GM12801 (cell line): ENCODE data around the gene ALPI.

Experiments
- TF ChIP-seq, protein P1 (sequence below): IDR thresholded peaks from one replicate; pipeline ENCODE4 v1.5.1; 2011; ENCODE audit warnings: control low read depth; ENCODE audit not compliant: insufficient read length; ENCODE audit errors: extremely low read depth

The ALPI gene

DNA sequence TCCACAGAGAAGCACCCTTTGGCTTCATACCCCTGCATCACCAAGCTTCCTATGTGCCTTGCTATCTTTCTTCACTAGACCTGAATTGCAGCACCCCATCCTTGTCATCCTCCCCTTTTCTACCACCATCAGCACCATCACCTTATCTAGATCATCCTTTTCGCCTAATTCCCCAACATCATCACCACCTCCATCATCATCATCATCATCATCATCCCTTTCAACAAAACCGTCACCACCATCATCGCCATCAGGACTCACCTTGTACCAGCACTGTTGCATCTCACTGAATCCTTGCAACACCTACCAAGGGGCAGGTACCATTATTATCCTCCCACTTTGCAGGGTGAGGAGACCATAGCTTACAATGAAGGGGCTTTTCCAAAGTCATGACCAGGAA is 42.5 kb downstream of the ALPI start:
- TF ChIP-seq, protein P1, sequence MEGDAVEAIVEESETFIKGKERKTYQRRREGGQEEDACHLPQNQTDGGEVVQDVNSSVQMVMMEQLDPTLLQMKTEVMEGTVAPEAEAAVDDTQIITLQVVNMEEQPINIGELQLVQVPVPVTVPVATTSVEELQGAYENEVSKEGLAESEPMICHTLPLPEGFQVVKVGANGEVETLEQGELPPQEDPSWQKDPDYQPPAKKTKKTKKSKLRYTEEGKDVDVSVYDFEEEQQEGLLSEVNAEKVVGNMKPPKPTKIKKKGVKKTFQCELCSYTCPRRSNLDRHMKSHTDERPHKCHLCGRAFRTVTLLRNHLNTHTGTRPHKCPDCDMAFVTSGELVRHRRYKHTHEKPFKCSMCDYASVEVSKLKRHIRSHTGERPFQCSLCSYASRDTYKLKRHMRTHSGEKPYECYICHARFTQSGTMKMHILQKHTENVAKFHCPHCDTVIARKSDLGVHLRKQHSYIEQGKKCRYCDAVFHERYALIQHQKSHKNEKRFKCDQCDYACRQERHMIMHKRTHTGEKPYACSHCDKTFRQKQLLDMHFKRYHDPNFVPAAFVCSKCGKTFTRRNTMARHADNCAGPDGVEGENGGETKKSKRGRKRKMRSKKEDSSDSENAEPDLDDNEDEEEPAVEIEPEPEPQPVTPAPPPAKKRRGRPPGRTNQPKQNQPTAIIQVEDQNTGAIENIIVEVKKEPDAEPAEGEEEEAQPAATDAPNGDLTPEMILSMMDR: no peak

DNA sequence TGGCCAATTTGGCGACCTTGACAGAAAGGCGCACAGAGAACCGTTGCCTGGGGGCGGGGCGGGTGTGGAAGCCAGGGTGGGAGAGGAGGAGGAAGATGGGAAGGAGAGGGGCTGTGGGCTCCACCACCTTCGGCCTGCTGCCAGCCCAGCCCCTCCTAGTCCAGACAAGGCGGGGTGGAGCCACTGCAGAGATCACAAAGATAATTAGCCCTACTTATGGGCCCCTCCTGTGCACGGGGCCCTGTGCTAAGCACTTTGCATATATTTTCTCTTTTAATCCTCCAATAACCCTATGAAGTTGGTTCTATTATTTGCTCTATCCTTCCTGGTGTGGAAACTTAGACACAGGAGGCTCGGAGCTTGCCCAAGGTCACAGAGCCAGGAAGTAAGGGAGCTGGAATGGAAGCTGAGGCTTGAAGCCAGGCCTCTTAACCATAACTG is 45.4 kb downstream of the ALPI start:
- TF ChIP-seq, protein P1: no peak

DNA sequence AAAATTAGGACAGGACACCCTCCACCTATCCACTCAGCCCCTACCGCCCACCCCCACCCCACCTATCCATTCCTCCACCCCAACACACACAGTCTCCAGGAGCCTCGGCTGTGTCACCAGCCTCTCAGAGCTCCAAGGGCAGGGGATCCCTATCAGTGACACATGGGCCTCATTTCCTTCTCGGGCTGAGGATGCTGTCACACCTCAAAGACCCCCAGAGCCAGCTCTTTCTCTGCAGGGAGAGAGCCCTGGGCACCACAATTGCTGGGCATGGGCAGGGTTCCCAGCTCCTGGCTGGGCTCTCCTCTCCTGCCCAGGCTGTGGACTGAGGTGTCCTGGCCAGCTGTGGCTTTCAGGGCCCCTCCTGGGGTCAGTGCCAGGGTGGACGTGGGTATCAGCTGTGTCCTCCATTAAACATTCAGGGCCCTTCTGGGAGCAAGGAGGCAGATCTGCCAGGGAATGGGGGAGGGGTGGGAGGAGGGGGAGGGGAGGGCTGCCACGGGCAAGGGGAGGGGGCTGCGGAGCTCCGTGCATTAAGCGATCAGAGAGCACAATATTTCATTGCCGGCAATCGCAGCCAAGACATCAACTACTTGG is 45.9 kb downstream of the ALPI start:
- TF ChIP-seq, protein P1: no peak

DNA sequence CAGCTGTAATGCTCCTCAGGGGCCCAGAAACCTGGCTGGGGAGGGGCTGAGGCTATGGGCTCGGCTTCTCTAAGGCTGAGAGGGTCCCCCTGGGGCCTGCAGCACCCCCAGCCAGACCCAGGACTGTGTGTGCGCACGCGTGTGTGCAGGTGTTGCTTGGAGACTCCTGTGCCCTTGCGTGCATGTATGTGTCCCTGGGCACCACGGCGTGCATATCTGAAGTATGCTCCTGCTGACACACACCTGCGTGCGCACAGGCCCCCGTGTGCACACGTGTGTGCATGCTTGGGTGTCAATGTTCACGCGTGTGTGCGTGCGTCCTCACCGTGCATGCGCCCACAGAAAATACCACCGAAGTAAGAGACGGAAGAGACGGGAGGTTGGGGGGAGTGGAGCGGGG is 46.6 kb downstream of the ALPI start:
- TF ChIP-seq, protein P1: no peak

DNA sequence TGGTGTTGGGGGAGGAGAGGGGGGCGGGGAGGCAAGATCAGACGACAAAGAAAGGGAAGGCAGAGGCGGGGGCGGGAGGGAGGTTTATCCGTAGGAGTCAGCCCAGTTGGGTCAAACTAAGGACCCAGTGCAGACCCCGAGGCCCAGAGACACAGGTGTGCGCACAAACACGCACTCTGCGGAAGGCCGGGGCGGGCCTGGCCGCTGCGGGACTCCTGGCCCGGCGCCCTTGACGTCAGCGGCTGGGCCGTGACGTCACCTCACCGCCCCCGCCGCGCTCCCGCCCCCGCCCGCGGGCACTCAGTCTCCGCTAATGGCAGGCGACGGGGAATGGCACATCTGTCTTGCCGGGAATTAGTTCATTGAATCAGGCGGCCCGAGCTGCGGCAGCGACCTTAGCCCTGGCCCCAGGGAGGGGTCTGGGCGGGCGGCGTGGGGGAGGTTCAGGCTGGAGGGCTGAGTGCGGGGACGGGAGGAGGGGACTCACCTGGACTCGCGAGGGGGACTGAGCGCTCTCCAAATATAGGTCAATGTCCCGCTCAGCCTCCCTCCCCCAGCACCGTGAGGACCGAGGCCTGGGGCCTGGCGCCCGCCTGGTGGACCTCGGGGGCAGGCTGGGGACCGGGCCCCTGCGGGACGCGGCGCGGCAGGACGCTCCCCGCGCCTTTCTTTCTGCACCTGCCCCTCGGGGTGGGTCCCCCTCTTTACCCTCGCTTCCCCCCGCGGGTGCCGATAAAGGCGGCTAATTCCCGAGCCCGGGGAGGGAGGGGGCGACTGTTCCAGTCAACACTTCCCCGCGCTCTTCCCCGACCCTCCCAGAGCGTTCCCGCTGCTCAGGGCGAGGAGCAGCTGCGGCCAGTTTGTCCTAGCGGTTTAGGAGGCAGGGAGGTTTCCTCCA is 47.2 kb downstream of the ALPI start:
- TF ChIP-seq, protein P1: no peak

DNA sequence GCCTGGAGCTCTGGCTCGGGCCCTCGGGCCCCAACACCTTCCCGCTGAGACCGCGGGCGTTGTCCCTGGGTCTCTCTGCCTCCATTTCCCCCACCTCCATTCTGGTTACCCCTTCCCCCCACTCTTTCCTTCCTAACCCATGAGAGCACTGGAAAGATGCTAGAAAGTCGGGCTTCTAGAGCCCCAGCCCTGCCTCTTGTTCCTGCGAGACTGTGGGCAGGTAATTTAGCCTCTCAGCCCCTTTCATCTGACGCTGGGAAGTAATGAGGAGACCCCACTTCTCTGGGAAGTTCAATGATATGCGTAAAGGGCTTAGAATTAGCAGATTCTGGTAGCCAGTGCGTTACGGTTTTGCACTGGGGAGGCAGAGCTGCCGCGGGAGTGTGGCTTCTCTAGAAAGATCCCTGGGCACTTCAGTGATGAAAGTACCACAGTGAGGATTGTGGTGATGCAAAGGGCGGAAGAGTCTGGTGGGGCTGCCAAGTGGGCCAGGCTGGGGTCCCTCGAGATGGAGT is 47.9 kb downstream of the ALPI start:
- TF ChIP-seq, protein P1: no peak

DNA sequence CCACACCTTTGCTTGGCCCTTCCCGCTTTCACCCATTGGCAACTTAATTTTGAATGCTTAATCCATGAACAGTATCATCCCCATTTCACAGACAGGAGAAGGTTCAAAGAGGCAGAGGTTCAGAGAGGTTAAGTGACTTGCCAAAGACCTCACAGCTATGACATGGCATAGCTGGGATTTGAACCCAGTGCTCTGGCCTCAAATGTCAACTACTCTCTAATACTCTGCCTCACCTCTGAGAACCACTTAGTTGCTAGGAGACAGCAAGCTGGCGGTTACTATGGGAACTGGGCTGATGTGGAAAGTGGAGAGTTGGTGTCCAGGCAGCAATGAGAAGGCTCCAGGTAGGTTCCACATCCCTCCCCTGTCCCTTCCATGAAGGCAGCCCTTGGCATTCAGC is 48.5 kb downstream of the ALPI start:
- TF ChIP-seq, protein P1: no peak
